Iris pigment epithelial cell (primary cell): ENCODE data around the gene CXCL10.
"Not testable (repeated sequence)": the region's sequence is repeated elsewhere in the genome, so short reads cannot be mapped to it uniquely, and the experiment has no call there.

Source experiments
- DNase-seq: peaks from one replicate; pipeline ENCODE4 v3.0.0-alpha.2; 2011; ENCODE audit warnings: low read depth

Gene CXCL10

GRCh38 chr4:76023389-76023788, at the start of gene CXCL10:
TSS of gene CXCL10 (minus strand) at chr4:76023497. CDS start at chr4:76023431, 66 bp downstream.
- DNase-seq = peak; percentile 57

- no peak for DNase-seq
These were observed 49.5 kb upstream of the CXCL10 start for GRCh38 chr4:76072760-76073159.

GRCh38 chr4:76067652-76068286, 44.5 kb upstream of the CXCL10 start:
- peak; percentile 71 for DNase-seq

- DNase-seq = no peak
These were observed 43.2 kb upstream of the CXCL10 start for GRCh38 chr4:76066546-76066945.

GRCh38 chr4:76061982-76062381, 38.7 kb upstream of the CXCL10 start:
- DNase-seq = no peak

- no peak for DNase-seq
These were observed 38.1 kb upstream of the CXCL10 start for GRCh38 chr4:76061421-76061820.

- no peak for DNase-seq
These were observed 37.2 kb upstream of the CXCL10 start for GRCh38 chr4:76060506-76060905.

GRCh38 chr4:76059750-76060149, 36.5 kb upstream of the CXCL10 start:
- DNase-seq = peak; percentile 31

GRCh38 chr4:76058888-76059426, 35.7 kb upstream of the CXCL10 start:
- no peak for DNase-seq

GRCh38 chr4:76058302-76058701, 35.0 kb upstream of the CXCL10 start:
- DNase-seq = no peak

- DNase-seq = no peak
These were observed 32.1 kb upstream of the CXCL10 start for GRCh38 chr4:76055421-76055820.

- no peak for DNase-seq
These were observed 31.7 kb upstream of the CXCL10 start for GRCh38 chr4:76055016-76055415.

- DNase-seq = no peak
These were observed 30.4 kb upstream of the CXCL10 start for GRCh38 chr4:76053730-76054129.

GRCh38 chr4:76050560-76051050, 27.3 kb upstream of the CXCL10 start:
- DNase-seq = not testable (repeated sequence)

GRCh38 chr4:76049860-76050416, 26.6 kb upstream of the CXCL10 start:
- not testable (repeated sequence) for DNase-seq

- DNase-seq = not testable (repeated sequence)
These were observed 21.4 kb upstream of the CXCL10 start for GRCh38 chr4:76044686-76045085.

GRCh38 chr4:76043306-76043705, 20.0 kb upstream of the CXCL10 start:
- not testable (repeated sequence) for DNase-seq

GRCh38 chr4:76042241-76042998, 19.1 kb upstream of the CXCL10 start:
- DNase-seq = peak; percentile 50

- no peak for DNase-seq
These were observed 13.6 kb upstream of the CXCL10 start for GRCh38 chr4:76036855-76037254.

- peak; percentile 11 for DNase-seq
These were observed 12.6 kb upstream of the CXCL10 start, which contains the start of gene CXCL11 for GRCh38 chr4:76035799-76036380. TSS of gene CXCL11 (minus strand) at chr4:76036070. CDS start at chr4:76035987, 83 bp downstream.

- DNase-seq = no peak
These were observed 11.8 kb upstream of the CXCL10 start for GRCh38 chr4:76035141-76035540.

- DNase-seq = no peak
These were observed 6.0 kb upstream of the CXCL10 start for GRCh38 chr4:76029300-76029699.
